GM19372 (cell line): ENCODE results near the gene PNPLA8.
"Not testable (repeated sequence)": the region's sequence is repeated elsewhere in the genome, so short reads cannot be mapped to it uniquely, and the experiment has no call there.

Experiments
- ATAC-seq: cut with Tn5 transposase; IDR thresholded peaks from one replicate; pipeline ENCODE4 v1.9.1; 2021; ENCODE audit warnings: mild to moderate bottlenecking, low read depth, moderate library complexity; ENCODE audit not compliant: unreplicated experiment

The PNPLA8 gene

DNA sequence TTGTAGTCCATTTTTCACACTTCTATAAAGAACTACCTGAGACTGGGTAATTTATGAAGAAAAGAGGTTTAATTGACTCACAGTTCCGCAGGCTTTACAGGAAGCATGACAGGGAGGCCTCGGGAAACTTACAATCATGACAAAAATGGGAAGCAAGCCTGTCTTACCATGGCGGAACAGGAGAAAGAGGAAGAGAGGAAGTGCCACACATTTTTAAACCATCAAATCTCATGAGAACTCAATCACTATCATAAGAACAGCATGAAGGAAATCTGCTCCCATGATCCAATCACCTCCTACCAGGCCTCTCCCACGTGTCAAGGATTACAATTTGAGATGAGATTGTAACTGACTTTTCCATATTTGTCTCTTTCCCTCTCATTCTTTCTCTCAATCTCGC lies 9.3 kb upstream of the PNPLA8 start:
- no peak for ATAC-seq

DNA sequence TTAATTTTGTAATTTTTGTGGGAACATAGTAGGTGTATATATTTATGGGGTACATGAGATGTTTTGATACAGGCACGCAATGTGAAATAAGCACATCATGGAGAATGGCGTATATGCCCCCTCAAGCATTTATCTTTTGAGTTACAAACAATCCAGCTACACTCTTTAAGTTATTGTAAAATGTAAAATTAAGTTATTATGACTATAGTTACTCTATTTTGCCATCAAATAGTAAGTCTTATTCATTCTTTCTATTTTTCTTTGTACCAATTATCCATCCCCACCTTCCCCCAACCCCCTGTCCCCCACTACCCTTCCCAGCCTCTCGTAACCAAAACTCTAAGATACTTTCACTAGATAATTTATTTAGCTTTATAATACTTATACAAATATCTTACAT lies 7.8 kb upstream of the PNPLA8 start:
- no peak for ATAC-seq

DNA sequence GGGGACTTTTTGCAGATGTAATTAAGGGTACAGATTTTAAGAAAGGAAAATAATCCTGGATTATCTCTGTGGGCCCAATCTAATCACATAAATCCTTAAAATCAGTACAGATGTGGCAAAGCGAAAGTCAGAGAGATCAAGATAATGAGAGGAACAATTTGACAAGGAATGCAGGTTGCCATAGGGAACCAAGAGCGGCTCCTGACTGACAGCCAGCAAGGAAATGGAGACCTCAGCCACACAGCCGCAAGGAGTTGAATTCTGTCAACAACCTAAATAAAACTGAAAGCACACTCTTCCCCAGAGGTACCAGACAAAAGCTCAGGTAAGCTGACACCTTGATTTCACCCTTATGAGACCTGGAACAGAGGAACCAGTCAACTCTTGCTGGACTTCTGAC lies 3.4 kb upstream of the PNPLA8 start:
- ATAC-seq, result no peak

DNA sequence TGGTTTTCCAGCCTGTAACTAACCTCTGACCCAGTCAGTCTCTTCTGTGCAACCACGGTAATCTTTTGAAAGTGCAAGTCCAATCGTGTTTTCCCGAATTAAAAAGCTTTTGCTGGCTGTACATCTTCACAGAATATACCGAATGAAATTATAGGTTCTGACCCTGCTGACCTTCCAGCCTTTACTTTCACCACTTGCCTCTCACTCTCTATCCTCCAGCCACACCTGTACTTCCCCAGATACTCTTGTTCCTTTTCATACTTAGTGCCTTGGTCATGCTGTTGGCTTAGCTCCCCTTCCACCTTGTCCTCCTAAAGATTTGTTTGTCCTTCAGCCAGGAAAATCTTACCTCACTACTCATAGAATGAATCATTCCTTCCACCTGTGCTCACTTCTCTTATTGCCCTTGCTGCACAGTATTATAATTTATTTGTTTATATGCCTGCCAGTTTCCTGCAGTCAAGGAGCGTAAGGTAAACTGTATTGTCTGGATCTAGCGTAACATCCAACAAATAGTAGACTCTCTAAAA lies 2.3 kb upstream of the PNPLA8 start:
- ATAC-seq, result no peak

DNA sequence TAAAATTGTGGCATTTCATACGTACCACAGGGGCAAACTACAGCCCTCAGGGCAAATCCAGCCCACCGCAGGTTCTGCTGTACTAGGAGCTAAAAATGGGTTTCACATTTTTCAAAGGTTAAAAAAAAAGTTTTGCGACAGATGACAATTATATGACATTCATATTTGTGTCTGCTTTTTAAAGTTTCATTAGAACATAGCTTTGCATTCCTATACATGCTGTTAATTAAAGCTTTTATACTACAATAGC lies 758 bp upstream of the PNPLA8 start:
- ATAC-seq, result no peak

DNA sequence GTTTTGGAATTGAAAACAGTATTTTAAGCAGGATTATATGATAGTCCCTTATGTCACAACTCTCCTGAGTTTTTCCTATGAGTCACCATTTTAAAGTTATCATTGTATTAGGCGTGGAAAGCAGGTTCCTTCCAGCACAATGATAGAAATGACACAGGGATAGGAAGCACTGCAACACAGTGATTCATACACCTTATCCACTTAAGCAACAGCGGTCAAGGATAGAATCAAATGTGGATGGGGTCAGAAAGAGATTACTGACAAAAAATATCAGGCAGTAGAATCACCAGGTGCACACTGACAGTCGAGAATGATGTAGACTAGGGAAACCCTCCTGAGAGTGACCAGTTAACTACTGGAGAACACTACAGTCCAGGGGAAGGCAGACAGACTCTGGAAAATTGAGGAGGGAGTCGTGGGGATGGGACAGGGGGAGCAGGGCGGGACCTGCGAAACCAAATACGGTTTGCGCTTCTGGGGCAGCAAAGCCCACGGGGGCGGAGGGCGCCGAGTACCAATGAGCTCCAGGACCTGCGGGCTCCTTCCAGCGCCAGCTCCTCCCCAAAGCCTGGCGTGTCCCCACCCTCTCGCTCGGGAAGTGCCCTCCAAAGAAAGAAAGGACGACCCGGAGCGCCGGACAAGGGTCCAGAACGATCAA lies 479 bp downstream of the PNPLA8 start:
- ATAC-seq, result peak; percentile 40

DNA sequence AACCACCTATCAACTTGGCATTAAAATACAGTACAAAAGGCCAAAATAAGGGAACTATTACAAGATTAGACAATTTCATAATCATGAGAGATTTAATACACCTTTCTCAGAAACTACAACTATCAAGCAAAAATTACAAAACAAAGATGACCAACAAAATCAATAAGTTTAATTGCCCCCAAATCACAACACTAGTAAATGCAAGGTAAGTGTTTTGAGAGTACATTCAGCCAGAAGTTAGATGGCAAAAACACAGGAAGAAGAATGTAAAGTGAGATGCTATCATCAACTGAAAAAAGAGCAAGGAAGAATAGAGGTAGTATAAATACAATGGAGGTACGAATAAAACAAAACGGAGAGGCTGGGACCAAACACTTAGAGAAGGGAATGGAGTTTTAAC lies 3.2 kb downstream of the PNPLA8 start:
- ATAC-seq, result no peak

DNA sequence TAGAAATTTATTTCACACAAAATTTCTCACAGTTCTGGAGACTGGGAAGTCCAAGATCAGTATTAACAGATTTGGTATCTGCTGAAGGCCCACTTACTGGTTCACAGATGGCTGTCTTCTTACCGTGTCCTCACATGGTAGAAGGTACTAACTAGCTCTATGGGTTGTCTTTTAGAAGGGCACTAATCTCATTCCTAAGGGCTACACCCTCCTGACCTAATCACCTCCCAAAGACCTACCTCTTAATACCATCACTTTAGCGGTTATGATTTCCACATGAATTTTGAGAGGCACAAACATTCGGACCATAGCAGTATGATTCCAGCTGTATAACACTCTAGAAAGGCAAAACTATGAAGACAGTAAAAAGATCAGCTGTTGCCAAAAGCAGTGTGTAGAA lies 8.0 kb downstream of the PNPLA8 start:
- no peak for ATAC-seq

DNA sequence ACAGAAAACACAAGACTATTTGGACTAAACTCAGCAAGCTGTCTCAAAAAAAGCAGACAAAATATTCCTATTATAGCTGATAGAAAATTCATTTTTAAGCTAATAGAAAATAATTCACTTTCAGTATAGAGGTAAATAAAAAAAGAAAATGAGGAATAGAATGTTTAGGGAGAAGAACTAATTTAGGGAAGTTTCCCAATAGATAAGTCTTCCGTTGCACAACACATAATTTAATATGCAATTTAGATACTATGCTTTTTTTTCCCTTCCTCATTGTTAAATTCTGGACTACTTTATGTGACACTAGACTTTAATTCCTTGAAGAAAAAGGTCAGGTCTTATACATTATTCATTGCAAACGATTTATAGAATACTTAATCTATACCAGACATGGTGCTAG lies 10.3 kb downstream of the PNPLA8 start:
- no peak for ATAC-seq

DNA sequence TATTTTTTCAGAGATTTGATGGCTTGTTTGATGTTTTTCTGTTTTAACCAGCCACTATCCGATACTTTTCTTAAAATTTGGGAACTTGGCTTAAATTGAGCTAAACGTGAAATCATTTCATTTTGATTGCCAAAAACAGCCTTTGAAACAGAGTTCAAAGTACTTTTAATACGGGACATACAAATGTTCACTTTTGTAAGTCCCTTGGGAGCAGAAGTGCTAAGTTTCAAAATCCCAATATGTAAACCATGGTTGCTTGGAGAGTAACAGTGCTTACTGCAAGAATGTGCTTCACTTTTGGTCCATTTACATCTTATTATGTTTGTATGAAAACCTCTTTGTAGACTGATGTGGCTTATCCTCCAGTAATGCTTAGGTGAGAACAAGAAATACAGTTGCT lies 10.9 kb downstream of the PNPLA8 start:
- no peak for ATAC-seq

DNA sequence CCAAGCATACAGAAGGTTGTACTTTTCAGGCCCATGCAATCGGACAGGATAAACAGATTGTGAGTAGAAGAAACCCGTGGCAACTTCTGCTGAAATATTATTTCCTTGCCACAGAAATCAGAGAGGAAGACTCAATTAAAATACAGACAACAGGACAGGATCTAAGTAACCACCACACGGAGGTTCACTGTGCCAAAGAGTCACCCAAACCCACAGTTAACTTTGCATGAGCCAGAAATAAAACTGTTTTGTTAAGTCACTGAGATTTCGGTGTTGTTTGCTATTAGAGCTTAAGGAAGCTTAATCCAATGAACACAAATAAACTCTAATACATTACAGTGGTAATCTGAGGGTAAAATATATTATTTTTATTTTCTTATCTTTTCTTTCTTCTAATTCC lies 14.0 kb downstream of the PNPLA8 start:
- no peak for ATAC-seq

DNA sequence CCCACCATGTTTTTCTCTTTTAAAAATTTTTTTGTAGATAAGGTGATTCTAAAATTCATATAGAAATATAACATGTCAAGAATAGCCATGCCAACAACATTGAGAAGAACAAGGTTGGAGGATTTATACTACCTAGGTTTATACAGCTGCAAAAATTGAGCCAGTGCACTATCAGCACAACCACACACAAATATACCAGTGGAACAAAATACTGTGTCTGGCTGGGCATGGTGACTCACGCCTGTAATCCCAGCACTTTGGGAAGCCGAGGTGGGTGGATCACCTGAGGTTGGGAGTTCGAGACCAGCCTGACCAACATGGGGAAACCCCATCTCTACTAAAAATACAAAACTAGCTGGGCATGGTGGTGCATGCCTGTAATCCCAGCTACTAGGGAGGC lies 21.4 kb downstream of the PNPLA8 start:
- not testable (repeated sequence) for ATAC-seq

DNA sequence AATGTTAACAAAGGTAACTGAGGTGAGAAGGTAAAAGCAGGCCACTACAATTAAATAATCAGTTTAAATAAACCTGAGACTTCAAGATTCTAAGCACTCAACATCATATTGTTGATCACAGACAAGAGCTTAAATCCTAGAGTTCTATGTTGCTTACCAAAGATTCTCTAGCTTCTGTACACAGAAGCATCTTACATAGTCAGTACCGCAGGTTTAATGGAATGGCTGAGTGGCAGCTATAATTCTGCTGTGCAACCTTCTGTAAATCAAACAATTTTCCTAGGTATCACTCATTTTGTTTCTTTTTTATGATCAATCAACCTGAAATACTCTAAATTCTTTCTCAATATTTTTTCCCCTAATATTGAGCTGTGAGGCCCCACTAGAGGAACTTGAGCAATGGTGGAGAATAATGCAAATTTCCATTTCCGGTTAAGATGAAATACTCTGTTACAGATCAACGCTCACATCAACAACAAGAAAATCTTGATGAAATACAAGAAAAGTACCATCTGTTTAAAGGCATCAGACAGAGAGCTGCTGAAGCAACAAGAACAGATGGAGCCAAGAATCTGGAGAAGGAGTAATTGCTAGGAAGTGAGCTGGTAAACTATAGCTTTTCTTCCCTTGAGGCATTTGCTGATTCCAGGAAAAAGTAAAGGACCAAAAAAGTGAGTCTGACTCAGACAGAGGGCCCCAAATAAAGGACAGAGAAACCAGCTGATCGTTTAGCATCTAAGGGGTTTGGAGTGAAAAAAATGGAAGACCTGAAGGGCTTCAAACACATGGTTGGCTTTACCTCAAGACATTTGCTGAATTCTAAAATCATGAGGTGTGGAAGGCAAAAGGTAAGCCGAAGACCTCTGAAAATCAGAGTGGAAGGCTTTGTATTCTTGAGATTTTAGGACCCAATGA lies 22.6 kb downstream of the PNPLA8 start:
- peak; percentile 97 for ATAC-seq

DNA sequence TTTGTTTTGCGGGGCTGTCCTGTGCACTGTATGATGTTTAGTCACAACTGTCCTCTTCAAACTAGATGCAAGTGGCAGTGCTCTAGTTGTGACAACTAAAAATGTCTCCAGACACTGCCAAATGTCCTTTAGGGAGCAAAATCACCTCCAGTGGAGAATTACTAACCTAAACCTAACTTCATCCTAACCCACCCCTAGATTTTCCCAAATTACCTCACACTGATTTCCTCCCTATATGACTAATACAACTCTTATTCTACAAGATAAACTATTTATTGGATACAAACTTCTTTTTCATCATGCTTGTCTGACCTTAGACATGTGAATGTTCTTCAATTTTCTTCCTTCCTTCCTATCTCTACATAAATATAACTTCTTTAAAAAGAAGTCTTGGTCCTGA lies 26.4 kb downstream of the PNPLA8 start:
- no peak for ATAC-seq

DNA sequence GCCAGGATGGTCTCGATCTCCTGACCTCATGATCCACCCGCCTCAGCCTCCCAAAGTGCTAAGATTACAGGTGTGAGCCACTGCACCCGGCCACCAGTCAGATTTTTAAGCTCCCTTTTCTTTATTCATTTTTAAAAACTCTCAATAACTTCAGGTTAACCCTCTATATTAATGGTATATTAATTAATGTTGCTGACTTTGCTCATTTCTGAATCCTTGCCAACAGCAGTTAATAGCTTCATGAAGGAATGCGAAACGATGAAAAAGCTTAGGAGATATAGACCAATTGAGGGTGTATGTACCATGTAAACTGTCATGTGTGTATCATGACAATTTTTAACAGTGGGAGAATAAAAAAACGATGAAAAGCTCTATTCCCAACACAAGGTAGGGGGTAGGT lies 27.5 kb downstream of the PNPLA8 start:
- no peak for ATAC-seq

DNA sequence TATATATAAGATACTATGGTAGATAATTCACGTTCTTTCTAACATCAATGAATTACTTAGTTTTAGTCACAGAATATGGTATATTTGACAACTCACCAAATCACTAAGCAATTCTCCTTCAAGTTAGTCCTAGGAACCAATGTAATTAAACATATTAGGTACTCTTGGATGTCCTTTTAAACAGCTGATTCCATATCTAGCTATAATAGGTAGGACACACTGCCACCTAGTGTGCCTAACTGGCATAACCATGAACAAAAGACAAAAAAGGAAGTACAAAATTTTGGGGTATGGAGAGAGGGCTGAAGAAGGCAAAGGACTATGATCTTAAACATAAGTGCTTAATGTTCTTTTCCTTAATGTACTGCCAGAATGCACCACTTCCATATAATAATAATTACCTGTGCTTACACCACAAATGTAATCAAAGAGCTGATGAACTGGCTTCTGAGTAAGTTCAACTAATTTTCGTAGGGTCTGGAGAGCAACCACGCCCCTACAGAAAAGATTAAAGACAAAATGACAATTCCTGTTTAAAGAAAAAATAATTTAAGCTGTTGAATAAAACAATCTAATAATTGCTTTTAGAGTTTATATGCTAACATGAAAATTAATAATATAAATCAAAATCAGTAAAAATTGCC lies 28.7 kb downstream of the PNPLA8 start:
- peak; percentile 65 for ATAC-seq

DNA sequence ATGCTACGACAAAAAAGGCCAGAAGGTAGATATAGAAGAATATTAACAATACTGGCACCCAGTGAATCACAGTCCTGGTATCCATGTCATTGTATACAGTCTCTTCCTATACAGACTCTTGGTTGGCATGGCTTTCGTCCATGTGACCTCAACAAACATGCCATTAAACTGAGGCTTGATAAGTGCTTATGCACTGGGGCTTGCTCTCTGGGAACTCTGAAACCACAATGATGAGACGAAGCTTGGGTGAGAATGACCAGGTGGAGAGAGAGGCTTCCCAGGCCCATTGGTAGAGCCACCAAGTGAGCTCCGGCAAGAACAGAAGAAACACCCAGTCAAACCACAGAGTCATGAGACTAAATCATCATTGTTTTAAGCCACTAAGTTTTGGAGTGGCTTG lies 33.2 kb downstream of the PNPLA8 start:
- ATAC-seq, result no peak

DNA sequence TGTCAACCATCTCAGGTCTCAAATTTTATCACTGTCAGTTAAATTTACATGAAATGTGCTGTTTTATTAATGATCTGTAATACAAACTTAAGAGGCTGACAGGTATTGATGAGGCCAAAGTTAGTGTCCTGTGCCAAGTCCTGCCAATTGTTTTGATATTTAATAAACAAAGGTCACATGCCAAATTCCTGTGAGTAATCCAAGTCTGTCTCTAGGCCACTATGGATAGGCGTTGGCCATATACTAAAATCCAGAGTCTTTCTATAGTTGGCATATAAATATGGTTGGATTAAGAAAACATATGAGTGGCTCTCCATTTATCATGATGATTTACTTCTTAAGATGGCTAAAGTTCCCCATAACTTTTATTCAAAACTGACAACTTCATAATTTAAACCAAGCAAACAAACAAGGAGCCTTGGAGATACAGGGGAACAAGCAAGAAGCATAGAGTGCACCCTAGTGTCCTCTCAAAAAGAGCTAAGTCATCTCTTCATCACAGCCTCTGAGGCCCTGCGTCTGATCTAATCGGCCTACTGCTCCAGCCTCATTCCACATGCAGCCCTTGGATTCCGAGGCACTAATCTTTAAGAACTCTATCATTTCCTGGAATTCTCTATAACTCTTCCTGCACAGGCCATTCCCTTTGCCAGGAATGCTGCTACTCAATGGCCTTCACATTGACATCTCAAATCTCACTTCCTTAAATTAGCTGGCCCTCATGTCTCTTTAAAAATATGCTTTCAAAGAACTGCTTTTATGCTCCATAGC lies 37.0 kb downstream of the PNPLA8 start:
- no peak for ATAC-seq

DNA sequence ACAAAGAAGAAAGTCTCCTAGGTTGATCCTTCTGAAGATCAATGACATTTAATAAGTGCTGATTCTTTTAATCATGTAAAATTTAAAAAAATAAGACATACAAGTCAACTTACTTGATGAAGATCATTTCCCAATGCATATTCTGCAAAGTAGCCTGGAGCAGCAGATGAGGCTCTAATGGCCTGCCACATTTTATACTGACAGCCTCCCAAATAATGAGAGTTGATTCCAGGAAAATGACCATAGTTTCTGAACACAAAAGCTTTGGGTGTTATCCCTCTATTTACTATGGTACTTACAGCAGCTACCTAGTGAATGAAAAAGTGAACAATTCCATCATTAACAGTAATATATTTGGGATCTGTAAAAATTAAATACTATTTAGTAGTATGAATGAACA lies 38.3 kb downstream of the PNPLA8 start:
- no peak for ATAC-seq

DNA sequence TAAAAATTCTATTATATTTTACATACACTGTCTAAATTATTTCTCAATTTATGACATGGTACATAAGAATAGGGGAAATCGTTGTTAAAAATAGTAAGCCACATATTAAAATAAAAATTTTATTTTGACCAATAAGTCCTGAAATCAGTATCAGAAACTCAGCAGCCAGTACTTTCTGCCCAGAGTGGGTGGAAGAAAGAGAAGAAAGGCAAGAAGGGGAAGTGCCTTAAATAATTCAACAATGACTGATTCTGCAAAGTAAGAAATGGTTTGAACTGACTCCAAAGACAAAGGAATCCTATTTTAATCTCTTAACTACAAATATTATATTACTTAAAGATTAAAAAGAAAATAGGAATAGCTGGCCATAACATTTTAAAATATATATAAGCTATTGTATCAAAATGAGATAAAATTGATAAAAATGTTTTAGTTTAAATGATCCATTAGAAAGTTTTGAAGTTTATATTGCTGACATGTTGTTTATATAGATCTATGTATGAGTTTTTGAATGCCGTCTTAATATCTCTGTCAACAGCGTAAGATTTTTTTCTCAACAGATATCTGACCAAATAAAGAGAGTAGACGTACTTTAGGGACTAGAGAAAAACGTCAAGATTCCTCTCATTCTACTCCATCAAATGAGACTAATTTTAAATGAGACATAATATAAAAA lies 39.5 kb downstream of the PNPLA8 start:
- ATAC-seq, result peak; percentile 70
